Neutrophil (primary cell): ENCODE data around the gene GTF2A1L.

ENCODE experiments used
- H3K27ac ChIP-seq: fragments of 200-600 bp; sonication (generic); 2 replicates; pipeline ENCODE4 v1.5.1; 2016; ENCODE audit warnings: mild to moderate bottlenecking, moderate library complexity
- H3K27me3 ChIP-seq: fragments of 200-600 bp; sonication (generic); 2 replicates; pipeline ENCODE4 v1.6.0; 2016; ENCODE audit warnings: mild to moderate bottlenecking
- H3K36me3 ChIP-seq: fragments of 200-600 bp; sonication (generic); 2 replicates; pipeline ENCODE4 v1.5.1; 2017
- H3K4me1 ChIP-seq, 2 experiments: fragments of 200-600 bp in 1 of 2; sonication (generic) in 1 of 2; 1 replicate in 1 of 2; 2 replicates in 1 of 2; pipeline versions ENCODE4 v1.5.1 to v1.6.1; 2013 to 2016; ENCODE audit warnings: low read depth in 1 of 2, low read length in 1 of 2, mild to moderate bottlenecking in 1 of 2, moderate library complexity in 1 of 2; ENCODE audit not compliant: control insufficient read depth in 1 of 2, insufficient read depth in 1 of 2
- H3K4me3 ChIP-seq, 2 experiments: fragments of 200-600 bp in 1 of 2; sonication (generic) in 1 of 2; 1 replicate in 1 of 2; 2 replicates in 1 of 2; pipeline ENCODE4 v1.5.1; 2013 to 2016; ENCODE audit warnings: low read depth in 1 of 2, low read length in 1 of 2, mild to moderate bottlenecking in 1 of 2, moderate library complexity in 1 of 2
- H3K9me3 ChIP-seq: fragments of 200-600 bp; sonication (generic); 2 replicates; pipeline ENCODE4 v1.5.1; 2016
- TF ChIP-seq, protein P1 (sequence below): fragments of 200-600 bp; sonication (generic); IDR thresholded peaks from 2 replicates; pipeline ENCODE4 v1.5.1; 2016; ENCODE audit warnings: antibody characterized with exemption

GTF2A1L gene, protein sequence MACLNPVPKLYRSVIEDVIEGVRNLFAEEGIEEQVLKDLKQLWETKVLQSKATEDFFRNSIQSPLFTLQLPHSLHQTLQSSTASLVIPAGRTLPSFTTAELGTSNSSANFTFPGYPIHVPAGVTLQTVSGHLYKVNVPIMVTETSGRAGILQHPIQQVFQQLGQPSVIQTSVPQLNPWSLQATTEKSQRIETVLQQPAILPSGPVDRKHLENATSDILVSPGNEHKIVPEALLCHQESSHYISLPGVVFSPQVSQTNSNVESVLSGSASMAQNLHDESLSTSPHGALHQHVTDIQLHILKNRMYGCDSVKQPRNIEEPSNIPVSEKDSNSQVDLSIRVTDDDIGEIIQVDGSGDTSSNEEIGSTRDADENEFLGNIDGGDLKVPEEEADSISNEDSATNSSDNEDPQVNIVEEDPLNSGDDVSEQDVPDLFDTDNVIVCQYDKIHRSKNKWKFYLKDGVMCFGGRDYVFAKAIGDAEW

DNA sequence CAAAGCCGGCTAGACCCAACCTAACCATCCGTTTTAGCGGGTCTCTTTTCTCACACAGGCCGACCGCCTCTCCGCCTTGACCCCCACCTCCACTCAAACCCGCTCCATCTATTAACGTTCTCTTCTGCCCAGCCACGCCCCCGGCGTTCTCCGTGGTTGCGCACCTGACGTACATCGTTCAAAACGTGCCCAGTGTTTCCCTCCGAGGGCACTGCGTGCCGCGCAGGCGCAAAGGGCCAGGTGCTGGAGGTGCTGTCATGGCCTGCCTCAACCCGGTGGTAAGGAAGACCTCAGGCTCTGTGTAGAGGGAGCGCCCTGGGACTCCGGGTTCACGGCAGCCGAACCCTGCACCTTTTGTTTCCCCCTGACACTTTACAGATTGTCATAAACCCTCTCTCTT is at the start of gene GTF2A1L:
Gene GTF2A1L (plus strand): TSS at position 239 of the 400 bp plus-strand sequence. CDS start 19 bp downstream, at position 258.
- TF ChIP-seq, protein P1, sequence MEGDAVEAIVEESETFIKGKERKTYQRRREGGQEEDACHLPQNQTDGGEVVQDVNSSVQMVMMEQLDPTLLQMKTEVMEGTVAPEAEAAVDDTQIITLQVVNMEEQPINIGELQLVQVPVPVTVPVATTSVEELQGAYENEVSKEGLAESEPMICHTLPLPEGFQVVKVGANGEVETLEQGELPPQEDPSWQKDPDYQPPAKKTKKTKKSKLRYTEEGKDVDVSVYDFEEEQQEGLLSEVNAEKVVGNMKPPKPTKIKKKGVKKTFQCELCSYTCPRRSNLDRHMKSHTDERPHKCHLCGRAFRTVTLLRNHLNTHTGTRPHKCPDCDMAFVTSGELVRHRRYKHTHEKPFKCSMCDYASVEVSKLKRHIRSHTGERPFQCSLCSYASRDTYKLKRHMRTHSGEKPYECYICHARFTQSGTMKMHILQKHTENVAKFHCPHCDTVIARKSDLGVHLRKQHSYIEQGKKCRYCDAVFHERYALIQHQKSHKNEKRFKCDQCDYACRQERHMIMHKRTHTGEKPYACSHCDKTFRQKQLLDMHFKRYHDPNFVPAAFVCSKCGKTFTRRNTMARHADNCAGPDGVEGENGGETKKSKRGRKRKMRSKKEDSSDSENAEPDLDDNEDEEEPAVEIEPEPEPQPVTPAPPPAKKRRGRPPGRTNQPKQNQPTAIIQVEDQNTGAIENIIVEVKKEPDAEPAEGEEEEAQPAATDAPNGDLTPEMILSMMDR, result no peak
- Histone ChIP-seq H3K36me3 (no peaks in the 10 kb centered on the region), H3K9me3 (no peaks in the 10 kb centered on the region), H3K4me3 (no peak within 1 kb of the TSS), H3K27ac (no peak within 1 kb of the TSS), H3K27me3 (peaks cover 5% of the 10 kb centered on the region), H3K4me1 (no peaks in the 10 kb centered on the region)

DNA sequence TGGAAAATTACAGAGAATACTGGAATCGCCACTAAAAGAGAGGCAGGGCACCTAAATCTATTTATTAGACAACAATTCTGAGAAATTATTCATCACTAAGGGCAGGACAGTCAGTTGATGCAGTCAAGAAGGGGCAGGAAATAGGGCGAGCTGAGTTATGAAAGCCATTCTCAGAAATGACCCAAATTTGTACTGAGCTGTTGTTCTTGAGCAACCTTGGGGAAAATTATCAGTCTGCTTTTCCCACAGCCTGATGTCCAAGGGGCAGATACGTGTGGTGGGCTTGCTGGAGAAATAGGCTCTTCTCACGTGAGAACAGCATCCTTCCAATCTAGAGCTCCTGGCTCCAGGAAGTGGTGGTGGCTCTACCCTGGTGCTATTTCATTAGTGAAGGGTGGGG is 49.1 kb upstream of the GTF2A1L start:
- no peaks in the 10 kb centered on the region for H3K36me3 ChIP-seq
- H3K27me3 ChIP-seq, result no peaks in the 10 kb centered on the region

DNA sequence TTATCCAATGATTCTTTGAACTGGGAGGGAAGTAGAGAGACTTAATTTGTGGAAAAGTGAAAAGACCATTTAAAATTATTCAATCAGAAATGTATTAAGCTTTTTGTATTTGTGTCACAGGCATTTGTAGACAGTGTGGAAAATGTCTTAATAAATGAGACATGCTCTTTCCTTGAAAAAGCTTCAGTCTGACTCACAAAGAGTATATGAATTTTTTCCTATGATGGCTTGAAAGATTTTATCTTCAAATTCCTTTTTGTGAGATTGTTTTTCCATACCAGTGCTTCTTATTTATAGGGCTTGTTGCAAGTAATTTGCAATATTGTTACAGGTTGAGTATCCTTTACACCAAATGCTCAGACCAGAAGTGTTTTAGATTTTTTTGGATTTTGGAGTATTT is 48.2 kb upstream of the GTF2A1L start:
- no peaks in the 10 kb centered on the region for H3K9me3 ChIP-seq
- H3K4me3 ChIP-seq, result no peak overlapping the region
- no peak overlapping the region for H3K27ac ChIP-seq
- no peaks in the 10 kb centered on the region for H3K27me3 ChIP-seq
- no peaks in the 10 kb centered on the region for H3K36me3 ChIP-seq
- H3K4me1 ChIP-seq, result peaks cover 0 to 8% of the 10 kb centered on the region in 2 experiments
- TF ChIP-seq, protein P1, result no peak

More for the DNA sequence above, 49.1 kb upstream of the GTF2A1L start:
- no peak overlapping the region for H3K27ac ChIP-seq
- TF ChIP-seq, protein P1, result no peak
- H3K4me1 ChIP-seq, result peaks cover 0 to 8% of the 10 kb centered on the region in 2 experiments
- no peak overlapping the region for H3K4me3 ChIP-seq
- no peaks in the 10 kb centered on the region for H3K9me3 ChIP-seq

DNA sequence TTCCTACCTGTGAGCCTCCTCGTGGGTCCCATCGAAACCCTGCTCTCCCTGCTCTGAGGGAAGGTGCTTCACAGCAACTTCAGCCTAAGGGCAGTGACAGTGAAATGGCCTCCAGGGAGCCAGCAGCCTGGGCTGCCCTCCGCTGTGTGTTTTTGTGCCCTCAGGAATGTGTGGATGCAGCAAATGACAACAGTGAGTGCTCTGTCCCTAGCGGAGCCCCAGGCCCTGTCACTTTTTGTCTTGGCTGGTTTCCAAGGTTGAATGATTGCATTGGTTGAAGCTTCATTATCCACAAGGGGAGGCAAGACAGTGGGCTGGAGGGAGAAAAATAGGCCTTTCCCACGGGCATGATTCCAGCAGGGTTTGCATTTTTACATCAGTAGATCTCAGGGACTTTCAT is 44.8 kb upstream of the GTF2A1L start:
- H3K9me3 ChIP-seq, result no peaks in the 10 kb centered on the region
- H3K27ac ChIP-seq, result no peak overlapping the region
- no peaks in the 10 kb centered on the region for H3K36me3 ChIP-seq
- TF ChIP-seq, protein P1, result no peak
- no peak overlapping the region for H3K4me3 ChIP-seq
- H3K4me1 ChIP-seq, result peaks cover 0 to 8% of the 10 kb centered on the region in 2 experiments
- H3K27me3 ChIP-seq, result no peaks in the 10 kb centered on the region

DNA sequence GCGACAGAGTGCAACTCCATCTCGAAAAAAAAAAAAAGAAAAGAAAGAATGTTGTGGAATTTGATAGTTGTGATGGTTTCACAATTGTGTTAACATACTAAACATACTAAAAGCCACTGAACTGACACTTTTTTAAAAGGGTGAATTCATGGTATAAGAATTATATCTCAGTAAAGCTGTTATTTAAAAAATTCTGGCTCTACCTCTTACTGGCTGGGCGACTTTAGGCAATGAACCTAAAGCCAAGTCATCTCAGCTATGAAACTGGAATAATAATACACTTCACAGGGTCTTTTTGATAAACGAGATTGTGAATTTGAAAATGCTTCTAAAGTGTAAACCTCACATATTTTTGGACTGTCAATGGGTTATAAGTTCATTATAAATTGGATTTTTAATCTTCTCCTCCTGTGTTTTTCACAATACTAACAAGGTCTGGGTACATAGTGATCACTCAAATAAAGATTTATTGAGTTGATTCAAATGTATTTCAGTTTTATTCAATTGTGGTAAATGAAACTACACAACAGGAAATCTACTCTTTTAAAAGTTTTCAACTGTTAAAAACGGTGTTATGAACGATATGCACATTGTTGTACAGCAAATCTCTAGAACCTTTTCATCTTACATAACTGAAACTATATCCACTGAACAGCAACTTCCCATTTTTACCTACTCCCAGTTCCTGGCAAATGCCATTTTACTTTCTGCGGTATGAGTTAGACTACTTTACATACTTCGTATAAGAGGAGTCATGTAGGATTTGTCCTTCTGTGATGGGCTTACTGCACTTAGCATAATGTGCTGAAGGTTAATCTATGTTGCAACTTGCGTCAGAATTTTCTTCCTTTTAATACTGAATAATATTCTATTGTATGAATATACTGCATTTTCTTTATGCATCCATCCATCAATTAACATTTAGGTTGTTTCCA is 43.0 kb upstream of the GTF2A1L start:
- Histone ChIP-seq H3K27ac (no peak overlapping the region), H3K4me3 (no peak overlapping the region), H3K9me3 (no peaks in the 10 kb centered on the region), H3K4me1 (no peaks in the 10 kb centered on the region), H3K36me3 (no peaks in the 10 kb centered on the region), H3K27me3 (no peaks in the 10 kb centered on the region)
- TF ChIP-seq, protein P1, result no peak
